Islet precursor cell (in vitro differentiated cells): Measurements from ENCODE around the gene SYT1.

Experiments
- DNase-seq: peaks from one replicate; pipeline ENCODE4 v3.0.0-alpha.2; 2018

Gene SYT1

DNA sequence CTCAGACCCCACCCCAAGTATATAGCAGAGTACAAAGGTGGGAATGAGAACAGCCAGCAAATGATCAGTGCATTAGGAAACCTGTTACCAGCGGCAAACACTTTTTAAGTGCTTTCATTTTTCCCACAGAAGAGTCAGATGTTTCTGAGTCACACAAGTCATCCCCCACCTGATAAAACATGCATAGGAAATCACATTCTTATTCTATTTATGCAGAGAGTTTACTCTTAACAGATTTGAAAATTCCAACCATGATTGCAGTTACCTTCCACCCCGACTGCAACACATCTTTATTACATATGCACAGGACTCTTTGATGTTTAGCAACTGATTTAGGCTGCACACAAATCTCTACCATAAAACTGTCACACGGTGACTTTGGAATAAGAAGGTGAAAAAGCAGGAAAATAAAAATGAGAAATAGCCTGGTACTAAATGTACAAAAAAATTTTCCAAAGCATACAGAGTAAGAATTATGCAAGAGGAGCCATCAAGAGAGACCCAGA lies 589.8 kb downstream of the SYT1 start:
- DNase-seq: no peak

GRCh38 chr12:79455286-79455685 lies 590.7 kb downstream of the SYT1 start:
- no peak for DNase-seq

DNA sequence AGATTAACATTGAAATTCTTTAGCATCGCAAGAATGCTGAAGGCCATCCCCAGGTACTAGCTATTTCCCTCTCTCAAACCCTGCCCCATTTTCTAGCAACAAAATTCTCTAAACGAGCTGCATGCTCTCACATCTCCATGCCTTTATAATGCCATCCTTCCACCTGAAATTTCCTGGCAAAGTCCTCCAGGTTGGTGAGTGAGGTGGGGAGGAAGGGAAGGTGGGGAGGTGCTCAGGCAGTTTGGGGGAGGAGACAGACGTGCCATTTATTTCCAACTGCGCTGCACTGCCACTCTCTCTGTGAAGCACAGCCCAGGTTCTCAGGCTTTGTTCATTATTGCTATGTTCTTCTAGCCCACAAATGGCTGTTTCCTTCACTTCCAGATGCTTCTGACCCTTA lies 617.7 kb downstream of the SYT1 start:
- DNase-seq: peak; percentile 55

- peak; percentile 53 for DNase-seq
These were observed 618.3 kb downstream of the SYT1 start for GRCh38 chr12:79482921-79483320.

DNA sequence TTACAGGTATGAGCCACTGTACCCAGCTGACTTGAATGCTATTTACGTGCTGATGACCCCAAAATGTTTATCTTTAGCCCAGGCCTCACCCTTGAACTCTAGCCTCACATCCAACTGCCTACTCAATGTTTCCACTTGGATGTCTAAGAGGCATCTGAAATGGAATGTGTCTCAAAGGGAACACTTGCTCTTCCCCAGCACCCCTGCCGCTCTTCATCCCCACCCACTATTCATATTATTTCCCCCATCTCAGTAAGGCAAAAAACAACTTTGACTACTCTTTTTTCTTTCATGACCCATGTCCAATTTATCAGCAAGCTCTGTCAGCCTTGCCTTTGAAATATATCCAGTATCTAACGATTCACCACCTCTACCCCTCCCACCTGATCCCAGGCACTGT lies 621.6 kb downstream of the SYT1 start:
- no peak for DNase-seq

GRCh38 chr12:79487386-79488110 lies 623.0 kb downstream of the SYT1 start:
- no peak for DNase-seq
